GM19240 (cell line): ENCODE data around the gene OS9.
A peak's percentile ranks its signal among the peaks of the same experiment; 100 is the strongest.
"Not testable (repeated sequence)": the region's sequence is repeated elsewhere in the genome, so short reads cannot be mapped to it uniquely, and the experiment has no call there.

Experiments
- DNase-seq: peaks from one replicate; pipeline ENCODE4 v3.0.0; 2011; ENCODE audit warnings: low spot score; ENCODE audit not compliant: insufficient read length

Gene OS9, protein sequence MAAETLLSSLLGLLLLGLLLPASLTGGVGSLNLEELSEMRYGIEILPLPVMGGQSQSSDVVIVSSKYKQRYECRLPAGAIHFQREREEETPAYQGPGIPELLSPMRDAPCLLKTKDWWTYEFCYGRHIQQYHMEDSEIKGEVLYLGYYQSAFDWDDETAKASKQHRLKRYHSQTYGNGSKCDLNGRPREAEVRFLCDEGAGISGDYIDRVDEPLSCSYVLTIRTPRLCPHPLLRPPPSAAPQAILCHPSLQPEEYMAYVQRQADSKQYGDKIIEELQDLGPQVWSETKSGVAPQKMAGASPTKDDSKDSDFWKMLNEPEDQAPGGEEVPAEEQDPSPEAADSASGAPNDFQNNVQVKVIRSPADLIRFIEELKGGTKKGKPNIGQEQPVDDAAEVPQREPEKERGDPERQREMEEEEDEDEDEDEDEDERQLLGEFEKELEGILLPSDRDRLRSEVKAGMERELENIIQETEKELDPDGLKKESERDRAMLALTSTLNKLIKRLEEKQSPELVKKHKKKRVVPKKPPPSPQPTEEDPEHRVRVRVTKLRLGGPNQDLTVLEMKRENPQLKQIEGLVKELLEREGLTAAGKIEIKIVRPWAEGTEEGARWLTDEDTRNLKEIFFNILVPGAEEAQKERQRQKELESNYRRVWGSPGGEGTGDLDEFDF

DNA sequence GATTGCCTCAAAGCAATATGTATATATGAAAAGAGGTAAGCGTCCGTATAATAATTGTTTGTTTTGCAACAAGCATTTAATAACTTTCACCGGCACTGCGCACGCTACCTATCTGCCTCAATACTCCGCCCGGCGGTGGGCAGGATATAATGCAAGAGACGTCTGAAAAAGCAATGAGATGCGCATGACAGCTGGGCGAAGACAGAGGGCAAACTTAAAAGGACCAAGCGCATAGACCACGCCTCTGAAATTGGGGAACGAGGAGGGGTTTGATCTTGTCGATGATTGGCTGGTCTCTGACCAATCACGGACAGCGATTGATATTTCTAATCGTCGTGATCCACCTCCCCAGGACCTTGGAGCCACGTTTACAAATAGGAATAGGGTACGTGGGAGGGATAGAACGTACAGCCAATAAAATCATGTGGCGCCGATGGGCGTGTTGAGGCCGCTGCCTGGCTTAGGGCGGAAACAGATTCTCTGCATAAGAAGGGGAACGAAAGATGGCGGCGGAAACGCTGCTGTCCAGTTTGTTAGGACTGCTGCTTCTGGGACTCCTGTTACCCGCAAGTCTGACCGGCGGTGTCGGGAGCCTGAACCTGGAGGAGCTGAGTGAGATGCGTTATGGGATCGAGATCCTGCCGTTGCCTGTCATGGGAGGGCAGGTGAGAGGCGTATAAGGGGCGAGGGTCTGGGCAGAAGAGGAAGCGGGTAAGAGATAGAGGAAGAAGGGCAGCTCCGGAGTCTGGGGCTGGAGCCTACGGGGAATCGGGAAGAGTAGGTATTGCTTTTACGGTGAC is at the start of gene OS9:
Gene OS9 (plus strand): TSS at position 474 of the 800 bp plus-strand sequence. CDS start 30 bp downstream, at position 504.
- DNase-seq, result peak; percentile 78

GRCh38 chr12:57645990-57646658 is 47.8 kb upstream of the OS9 start:
- not testable (repeated sequence) for DNase-seq

DNA sequence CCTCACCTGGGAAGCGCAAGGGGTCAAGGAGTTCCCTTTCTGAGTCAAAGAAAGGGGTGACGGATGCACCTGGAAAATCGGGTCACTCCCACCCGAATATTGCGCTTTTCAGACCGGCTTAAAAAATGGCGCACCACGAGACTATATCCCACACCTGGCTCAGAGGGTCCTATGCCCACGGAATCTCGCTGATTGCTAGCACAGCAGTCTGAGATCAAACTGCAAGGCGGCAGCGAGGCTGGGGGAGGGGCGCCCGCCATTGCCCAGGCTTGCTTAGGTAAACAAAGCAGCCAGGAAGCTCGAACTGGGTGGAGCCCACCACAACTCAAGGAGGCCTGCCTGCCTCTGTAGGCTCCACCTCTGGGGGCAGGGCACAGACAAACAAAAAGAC is 47.3 kb upstream of the OS9 start:
- DNase-seq, result not testable (repeated sequence)

DNA sequence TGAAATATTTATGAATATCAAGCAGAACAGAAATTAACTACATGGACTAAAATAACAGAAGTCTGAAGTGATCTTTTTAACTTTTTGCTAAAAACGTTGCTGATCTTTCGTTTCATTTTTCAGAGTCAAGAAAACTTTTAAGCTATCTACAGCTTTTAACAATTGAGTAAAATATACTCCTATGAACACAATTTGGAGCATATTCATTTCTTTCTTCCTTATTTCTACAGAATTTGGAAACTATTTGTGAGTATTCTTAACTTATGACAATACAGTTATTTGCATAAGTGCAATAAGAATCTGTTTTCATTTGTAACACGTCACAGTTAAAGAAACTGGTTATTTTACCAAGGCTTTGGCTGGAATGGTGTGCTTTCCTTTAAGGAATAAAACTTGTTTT is 39.9 kb upstream of the OS9 start:
- no peak for DNase-seq

GRCh38 chr12:57655541-57656240 is 38.2 kb upstream of the OS9 start:
- DNase-seq, result no peak

- not testable (repeated sequence) for DNase-seq
These were observed 37.5 kb upstream of the OS9 start for GRCh38 chr12:57656408-57656807.

DNA sequence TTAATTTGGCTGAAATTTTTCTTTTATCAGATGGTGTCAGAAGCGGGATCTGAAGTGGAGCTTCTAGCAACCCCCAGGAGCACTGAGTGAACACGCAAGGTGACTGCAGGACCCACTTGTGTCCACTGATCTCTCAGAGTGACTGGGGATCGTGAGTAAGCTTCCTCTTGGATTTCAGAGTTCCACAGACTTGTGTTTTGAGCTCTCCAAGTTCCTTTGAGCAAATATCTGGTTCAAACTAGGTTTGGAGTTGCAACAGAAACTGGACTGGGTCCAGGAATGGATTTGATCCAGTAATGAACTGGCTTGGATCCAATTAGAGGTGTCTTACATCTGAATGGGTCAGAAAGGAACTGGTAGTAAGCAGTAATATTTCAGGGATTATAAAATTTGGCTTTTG is 36.2 kb upstream of the OS9 start:
- DNase-seq, result no peak

- DNase-seq, result no peak
These were observed 35.0 kb upstream of the OS9 start for GRCh38 chr12:57658890-57659289.

GRCh38 chr12:57661376-57661775 is 32.6 kb upstream of the OS9 start:
- DNase-seq, result no peak

DNA sequence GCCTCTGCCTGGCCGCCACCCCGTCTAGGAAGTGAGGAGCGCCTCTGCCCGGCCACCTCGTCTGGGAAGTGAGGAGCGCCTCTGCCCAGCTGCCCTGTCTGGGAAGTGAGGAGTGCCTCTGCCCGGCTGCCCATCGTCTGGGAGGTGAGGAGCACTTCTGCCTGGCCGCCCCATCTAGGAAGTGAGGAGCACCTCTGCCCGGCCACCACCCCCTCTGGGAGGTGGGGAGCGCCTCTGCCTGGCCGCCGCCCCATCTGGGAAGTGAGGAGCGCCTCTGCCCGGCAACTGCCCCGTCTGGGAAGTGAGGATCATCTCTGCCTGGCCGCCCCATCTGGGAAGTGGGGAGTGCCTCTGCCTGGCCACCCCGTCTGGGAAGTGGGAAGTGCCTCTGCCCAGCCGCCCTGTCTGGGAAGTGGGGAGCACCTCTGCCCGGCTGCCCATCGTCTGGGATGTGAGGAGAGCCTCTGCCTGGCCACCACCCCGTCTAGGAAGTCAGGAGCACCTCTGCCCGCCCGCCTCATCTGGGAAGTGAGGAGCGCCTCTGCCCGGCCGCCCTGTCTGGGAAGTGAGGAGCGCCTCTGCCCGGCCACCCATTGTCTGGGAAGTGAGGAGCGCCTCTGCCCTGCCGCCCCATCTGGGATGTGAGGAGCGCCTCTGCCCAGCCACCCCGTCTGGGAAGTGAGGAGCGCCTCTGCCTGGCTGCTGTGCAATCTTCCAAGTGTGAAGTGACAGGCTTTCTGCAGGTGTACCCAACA is 28.7 kb upstream of the OS9 start:
- DNase-seq, result not testable (repeated sequence)

GRCh38 chr12:57666897-57667296 is 27.0 kb upstream of the OS9 start:
- no peak for DNase-seq

- not testable (repeated sequence) for DNase-seq
These were observed 24.2 kb upstream of the OS9 start for GRCh38 chr12:57669691-57670090.

GRCh38 chr12:57671811-57672210 is 22.1 kb upstream of the OS9 start:
- not testable (repeated sequence) for DNase-seq

GRCh38 chr12:57672801-57673200 is 21.1 kb upstream of the OS9 start:
- DNase-seq, result no peak

GRCh38 chr12:57674691-57675090 is 19.2 kb upstream of the OS9 start:
- DNase-seq, result no peak

DNA sequence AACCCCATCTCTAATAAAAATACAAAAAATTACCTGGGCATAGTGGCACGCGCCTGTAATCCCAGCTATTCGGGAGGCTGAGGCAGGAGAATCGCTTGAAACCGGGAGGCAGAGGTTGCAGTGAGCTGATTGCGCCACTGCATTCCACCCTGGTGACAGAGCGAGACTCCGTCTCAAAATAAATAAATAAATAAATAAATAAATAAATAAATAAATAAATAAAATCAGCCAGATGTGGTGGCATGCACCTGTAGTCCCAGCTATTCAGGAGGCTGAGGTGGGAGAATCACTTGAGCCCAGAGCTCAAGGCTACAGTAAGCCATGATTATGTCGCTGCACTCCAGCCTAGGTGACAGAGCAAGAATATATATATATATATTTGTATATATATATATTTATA is 16.0 kb upstream of the OS9 start:
- not testable (repeated sequence) for DNase-seq

GRCh38 chr12:57679697-57680096 is 14.2 kb upstream of the OS9 start:
- DNase-seq, result no peak

- DNase-seq, result no peak
These were observed 6.1 kb upstream of the OS9 start for GRCh38 chr12:57687862-57688261.

- no peak for DNase-seq
These were observed 5.0 kb upstream of the OS9 start for GRCh38 chr12:57688931-57689330.

DNA sequence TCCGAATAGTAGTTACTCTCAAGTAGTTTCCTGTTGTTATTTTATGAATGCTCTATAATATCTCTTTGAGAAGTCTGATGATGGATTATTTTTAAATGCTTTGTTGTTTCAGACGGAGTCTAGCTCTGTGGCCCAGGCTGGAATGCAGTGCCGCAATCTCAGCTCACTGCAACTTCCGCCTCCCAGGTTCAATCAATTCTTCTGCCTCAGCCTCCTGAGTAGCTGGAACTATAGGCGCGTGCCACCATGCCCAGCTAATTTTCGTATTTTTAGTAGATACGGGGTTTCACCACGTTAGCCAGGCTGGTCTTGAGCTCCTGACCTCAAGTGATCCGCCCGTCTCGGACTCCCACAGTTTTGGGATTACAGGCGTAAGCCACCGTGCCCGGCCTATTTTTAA is 1.4 kb upstream of the OS9 start:
- DNase-seq, result no peak
